Panc1 (cell line): ENCODE results near the gene LRRC59.

Experiments used
- POLR2AphosphoS5 ChIP-seq: IDR thresholded peaks from 2 replicates; pipeline ENCODE4 v1.6.1; 2012; ENCODE audit warnings: mild to moderate bottlenecking, low read depth, low read length, moderate library complexity
- SIN3A ChIP-seq: IDR thresholded peaks from 2 replicates; pipeline ENCODE4 v1.6.1; 2012; ENCODE audit warnings: low read depth, mild to moderate bottlenecking, low read length, moderate library complexity, borderline replicate concordance; ENCODE audit not compliant: insufficient read depth
- TCF7L2 ChIP-seq: IDR thresholded peaks from 2 replicates; pipeline ENCODE4 v1.6.1; 2011; ENCODE audit warnings: mild to moderate bottlenecking, low read depth, low read length, inconsistent platforms
- TF ChIP-seq, protein P1 (sequence below): fragments of 450-650 bp; IDR thresholded peaks from 2 replicates; pipeline ENCODE4 v1.5.1; 2017; ENCODE audit warnings: mild to moderate bottlenecking
- TF ChIP-seq, protein P2 (sequence below), 2 experiments: IDR thresholded peaks; 2 replicates each; pipeline ENCODE4 v1.6.1; 2011 to 2012; ENCODE audit warnings: low read depth in 2 of 2, control low read depth in 1 of 2, low read length in 1 of 2, mild to moderate bottlenecking in 1 of 2, moderate library complexity in 1 of 2; ENCODE audit not compliant: insufficient read depth in 1 of 2

DNA sequence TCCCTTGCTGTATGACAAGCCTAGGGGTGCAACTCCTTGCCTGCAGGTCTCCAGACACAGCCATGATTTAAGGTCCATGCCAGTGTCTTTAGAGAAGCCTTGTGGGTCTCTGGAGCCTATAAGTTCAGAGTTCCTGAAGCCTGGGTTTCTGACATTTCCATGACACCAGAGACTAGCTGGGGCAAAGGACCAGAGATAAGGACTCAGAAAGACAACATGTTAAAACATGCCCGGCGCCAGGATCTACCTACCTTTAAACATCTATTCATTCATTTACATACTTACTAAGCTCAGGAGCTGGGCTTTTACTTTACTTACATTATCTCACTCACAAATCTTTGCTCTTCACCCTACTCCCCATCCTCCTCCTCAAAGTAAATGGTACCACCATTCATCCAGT is 25.8 kb downstream of the LRRC59 start:
- TF ChIP-seq, protein P1, sequence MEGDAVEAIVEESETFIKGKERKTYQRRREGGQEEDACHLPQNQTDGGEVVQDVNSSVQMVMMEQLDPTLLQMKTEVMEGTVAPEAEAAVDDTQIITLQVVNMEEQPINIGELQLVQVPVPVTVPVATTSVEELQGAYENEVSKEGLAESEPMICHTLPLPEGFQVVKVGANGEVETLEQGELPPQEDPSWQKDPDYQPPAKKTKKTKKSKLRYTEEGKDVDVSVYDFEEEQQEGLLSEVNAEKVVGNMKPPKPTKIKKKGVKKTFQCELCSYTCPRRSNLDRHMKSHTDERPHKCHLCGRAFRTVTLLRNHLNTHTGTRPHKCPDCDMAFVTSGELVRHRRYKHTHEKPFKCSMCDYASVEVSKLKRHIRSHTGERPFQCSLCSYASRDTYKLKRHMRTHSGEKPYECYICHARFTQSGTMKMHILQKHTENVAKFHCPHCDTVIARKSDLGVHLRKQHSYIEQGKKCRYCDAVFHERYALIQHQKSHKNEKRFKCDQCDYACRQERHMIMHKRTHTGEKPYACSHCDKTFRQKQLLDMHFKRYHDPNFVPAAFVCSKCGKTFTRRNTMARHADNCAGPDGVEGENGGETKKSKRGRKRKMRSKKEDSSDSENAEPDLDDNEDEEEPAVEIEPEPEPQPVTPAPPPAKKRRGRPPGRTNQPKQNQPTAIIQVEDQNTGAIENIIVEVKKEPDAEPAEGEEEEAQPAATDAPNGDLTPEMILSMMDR, result no peak
- TF ChIP-seq SIN3A (no peak), TCF7L2 (no peak), POLR2AphosphoS5 (no peak)
- TF ChIP-seq, protein P2, sequence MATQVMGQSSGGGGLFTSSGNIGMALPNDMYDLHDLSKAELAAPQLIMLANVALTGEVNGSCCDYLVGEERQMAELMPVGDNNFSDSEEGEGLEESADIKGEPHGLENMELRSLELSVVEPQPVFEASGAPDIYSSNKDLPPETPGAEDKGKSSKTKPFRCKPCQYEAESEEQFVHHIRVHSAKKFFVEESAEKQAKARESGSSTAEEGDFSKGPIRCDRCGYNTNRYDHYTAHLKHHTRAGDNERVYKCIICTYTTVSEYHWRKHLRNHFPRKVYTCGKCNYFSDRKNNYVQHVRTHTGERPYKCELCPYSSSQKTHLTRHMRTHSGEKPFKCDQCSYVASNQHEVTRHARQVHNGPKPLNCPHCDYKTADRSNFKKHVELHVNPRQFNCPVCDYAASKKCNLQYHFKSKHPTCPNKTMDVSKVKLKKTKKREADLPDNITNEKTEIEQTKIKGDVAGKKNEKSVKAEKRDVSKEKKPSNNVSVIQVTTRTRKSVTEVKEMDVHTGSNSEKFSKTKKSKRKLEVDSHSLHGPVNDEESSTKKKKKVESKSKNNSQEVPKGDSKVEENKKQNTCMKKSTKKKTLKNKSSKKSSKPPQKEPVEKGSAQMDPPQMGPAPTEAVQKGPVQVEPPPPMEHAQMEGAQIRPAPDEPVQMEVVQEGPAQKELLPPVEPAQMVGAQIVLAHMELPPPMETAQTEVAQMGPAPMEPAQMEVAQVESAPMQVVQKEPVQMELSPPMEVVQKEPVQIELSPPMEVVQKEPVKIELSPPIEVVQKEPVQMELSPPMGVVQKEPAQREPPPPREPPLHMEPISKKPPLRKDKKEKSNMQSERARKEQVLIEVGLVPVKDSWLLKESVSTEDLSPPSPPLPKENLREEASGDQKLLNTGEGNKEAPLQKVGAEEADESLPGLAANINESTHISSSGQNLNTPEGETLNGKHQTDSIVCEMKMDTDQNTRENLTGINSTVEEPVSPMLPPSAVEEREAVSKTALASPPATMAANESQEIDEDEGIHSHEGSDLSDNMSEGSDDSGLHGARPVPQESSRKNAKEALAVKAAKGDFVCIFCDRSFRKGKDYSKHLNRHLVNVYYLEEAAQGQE (IDR thresholded peaks at IDR 0.05; ENCODE audit: insufficient read depth in 1 of 2, low read depth in 2 of 2, low read length in 1 of 2), result no peak
